ENCODE data around the gene ECHDC3.

GRCh38 chr10:11793762-11794479, 51.7 kb downstream of the ECHDC3 start:
- no peak for TF ChIP-seq CTCF (IDR thresholded peaks at IDR 0.05; ENCODE audit: low read length)
- no peak for TF ChIP-seq EZH2 (IDR thresholded peaks at IDR 0.05; ENCODE audit: borderline replicate concordance, low read length)

Measured in OCI-LY1 (cell line).